ENCODE data around the gene SPPL2A. TPM values are rescaled to one million over a fixed set of nuclear protein-coding genes. Genes with fewer than 3 reads are reported as not detected.

The SPPL2A gene
- total and polyA plus RNA-seq, 2 donors = 50.7 to 55.6 TPM

DNA sequence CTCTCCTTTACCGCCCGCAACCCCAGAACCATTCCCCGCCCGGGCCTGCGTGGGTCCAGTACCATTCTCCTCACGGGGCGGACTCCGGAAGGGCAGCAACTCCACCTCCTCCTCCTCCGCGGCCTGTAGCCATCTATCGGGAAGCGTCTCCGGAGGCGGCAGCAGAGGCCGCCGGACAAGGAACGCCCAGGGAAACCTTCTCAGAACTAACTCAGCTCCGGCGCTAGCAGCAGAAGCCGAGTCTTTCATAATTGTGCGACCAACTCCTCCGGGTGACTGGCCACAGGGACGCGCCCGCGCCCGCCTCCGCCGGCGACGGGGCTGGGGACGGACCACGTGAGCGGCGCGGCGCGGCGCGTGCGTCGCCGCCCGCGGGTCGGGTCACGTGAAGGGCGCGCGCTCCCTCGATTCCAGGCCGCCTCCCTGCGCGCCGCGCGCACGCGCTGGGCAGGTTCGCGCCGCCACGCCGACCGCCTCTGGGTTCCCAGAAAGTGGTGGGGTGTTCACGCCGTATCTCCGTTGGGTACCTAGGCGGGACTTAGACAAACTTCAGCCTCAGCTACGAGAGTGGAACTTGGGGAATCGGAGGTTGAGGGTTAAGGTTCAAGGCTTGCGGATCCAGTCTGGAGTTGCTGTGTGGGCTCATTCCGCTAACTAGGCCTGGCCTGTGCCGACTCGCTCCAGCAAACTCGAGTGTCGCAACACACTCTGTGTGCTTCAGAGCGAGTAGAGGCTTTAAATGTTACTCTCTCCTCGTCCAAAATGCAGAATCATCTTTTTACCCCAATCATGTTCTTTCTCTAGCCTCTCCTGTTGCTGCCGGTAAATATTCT is 78.8 kb downstream of the SPPL2A start, which contains the start of gene TRPM7:
TSS of gene TRPM7 (minus strand) at position 329 of the 833 bp plus-strand sequence. CDS start at position 65, 264 bp downstream.
- Histone ChIP-seq H3K4me1 (ENCODE audit: control insufficient read depth in 2 of 2, insufficient read depth in 2 of 2, low read length in 2 of 2) (peaks cover 9% of the 10 kb centered on the region in 2 donors), H3K27ac (ENCODE audit: low read depth in 1 of 2, low read length in 1 of 2) (peak within 1 kb of the TSS; percentile 91 to 95), H3K4me3 (ENCODE audit: low read length in 2 of 2) (peak within 1 kb of the TSS; percentile 91 to 99), H3K36me3 (ENCODE audit: control insufficient read depth in 2 of 2, insufficient read depth in 2 of 2, low read length in 1 of 2) (peaks cover 2 to 4% of the 10 kb centered on the region in 2 donors), H3K27me3 (ENCODE audit: control insufficient read depth in 2 of 2, insufficient read depth in 1 of 2, low read length in 1 of 2) (no peaks in the 10 kb centered on the region), H3K9me3 (ENCODE audit: control insufficient read depth in 2 of 2, insufficient read depth in 1 of 2, low read length in 1 of 2) (no peaks in the 10 kb centered on the region)
- peak; percentile 72 to 93 (median 84) for DNase-seq (ENCODE audit: low read depth in 6 of 9, low spot score in 9 of 9)
- WGBS = under 1% methylated on average over 80 of the region's 80 CpGs

DNA sequence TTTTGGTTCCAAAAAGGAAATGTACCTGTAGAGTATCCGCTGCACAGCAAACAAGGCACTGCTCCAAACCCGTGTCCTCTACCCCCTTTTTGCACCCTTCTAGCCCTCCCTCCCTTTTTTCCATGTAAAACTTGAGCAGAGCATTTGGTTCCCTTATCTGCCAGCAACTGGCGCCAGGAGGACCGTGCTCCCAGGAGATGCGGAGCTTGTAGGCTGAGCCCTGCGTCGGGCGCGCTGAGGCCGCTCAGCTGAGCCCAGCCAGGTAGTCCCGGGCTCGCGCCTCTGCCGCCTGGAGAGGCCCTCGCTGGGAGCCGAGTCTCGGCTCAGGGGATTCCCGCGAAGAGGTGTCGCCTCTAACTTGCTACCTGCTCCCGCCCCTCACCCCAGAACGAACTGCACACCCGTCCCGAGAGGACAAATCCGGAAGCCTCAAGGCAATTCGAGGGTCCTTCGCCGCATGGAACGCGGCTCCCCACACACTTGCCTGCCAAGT is 79.5 kb downstream of the SPPL2A start:
- Histone ChIP-seq H3K36me3 (ENCODE audit: control insufficient read depth in 2 of 2, insufficient read depth in 2 of 2, low read length in 1 of 2) (peaks cover 2 to 4% of the 10 kb centered on the region in 2 donors), H3K4me3 (ENCODE audit: low read length in 2 of 2) (peak overlapping the region; percentile 91 to 99), H3K27ac (ENCODE audit: low read depth in 1 of 2, low read length in 1 of 2) (peak overlapping the region; percentile 88 to 95), H3K27me3 (ENCODE audit: control insufficient read depth in 2 of 2, insufficient read depth in 1 of 2, low read length in 1 of 2) (no peaks in the 10 kb centered on the region), H3K9me3 (ENCODE audit: control insufficient read depth in 2 of 2, insufficient read depth in 1 of 2, low read length in 1 of 2) (no peaks in the 10 kb centered on the region), H3K4me1 (ENCODE audit: control insufficient read depth in 2 of 2, insufficient read depth in 2 of 2, low read length in 2 of 2) (peaks cover 9% of the 10 kb centered on the region in 2 donors)
- WGBS = under 1% methylated on average over 30 of the region's 30 CpGs
- DNase-seq (ENCODE audit: low read depth in 6 of 9, low spot score in 9 of 9) = peak in 6 of 9 donors; percentile 11 to 73 (median 46)

DNA sequence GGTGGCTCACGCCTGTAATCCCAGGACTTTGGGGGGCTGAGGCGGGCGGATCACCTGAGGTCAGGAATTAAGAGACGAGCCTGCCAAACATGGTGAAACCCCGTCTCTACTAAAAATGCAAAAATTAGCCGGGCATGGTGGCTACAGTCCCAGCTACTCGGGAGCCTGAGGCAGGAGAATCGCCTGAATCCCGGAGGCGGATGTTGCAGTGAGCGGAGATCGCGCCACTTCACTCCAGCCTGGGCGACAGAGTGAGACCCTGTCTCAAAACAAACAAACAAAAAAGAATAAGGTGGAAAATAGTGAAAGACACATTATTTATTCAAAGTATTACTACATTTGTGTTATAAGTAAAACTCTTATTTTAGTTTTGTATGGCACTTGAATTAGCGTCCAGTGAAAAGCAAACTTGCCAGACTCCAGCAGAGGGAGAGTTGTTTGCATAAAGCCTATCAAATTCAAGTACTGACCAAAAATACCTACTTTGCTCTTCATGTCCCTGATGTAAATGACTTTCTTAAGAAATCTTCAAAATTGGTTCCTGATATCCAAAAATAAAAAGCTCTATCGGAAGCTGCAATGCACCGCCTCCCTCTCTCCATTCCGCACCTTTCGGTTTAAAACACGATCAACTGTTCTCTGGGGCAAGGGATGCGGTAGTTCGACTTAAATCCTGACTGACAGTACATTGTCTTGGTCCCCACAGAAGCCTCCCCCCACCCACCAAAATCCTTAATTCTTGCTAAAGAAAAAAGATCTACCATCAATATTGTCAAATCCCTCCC is 80.1 kb downstream of the SPPL2A start:
- H3K4me1 ChIP-seq (ENCODE audit: control insufficient read depth in 2 of 2, insufficient read depth in 2 of 2, low read length in 2 of 2) = peaks cover 9% of the 10 kb centered on the region in 2 donors
- 72% methylated on average over 22 of the region's 22 CpGs for WGBS
- H3K27ac ChIP-seq (ENCODE audit: low read depth in 1 of 2, low read length in 1 of 2) = no peak overlapping the region
- H3K4me3 ChIP-seq (ENCODE audit: low read length in 2 of 2) = peak overlapping the region; percentile 91 to 99
- no peak for DNase-seq (ENCODE audit: low read depth in 6 of 9, low spot score in 9 of 9)
- H3K27me3 ChIP-seq (ENCODE audit: control insufficient read depth in 2 of 2, insufficient read depth in 1 of 2, low read length in 1 of 2) = no peaks in the 10 kb centered on the region
- peaks cover 2 to 4% of the 10 kb centered on the region in 2 donors for H3K36me3 ChIP-seq (ENCODE audit: control insufficient read depth in 2 of 2, insufficient read depth in 2 of 2, low read length in 1 of 2)
- H3K9me3 ChIP-seq (ENCODE audit: control insufficient read depth in 2 of 2, insufficient read depth in 1 of 2, low read length in 1 of 2) = no peaks in the 10 kb centered on the region

DNA sequence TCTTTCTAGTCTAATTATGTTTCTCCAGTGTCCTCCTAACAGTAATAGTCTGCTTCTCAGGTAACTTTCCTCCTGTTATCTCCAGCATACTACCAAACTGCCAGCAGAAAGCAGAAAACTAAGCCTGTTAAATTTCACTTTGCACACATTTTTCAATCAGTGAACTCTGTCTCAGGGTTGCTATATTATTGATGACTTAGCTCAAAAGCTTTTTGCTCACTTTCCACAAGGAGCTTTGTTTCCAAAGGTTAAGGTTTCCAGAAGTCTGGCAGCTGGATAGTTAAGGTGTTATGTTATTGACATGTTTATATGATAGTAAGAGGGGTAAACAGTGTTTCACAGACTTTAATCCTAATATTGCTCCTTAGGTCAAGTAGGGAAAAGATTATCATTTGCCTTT is 84.0 kb downstream of the SPPL2A start:
- Histone ChIP-seq H3K4me3 (ENCODE audit: low read length in 2 of 2) (no peak overlapping the region), H3K9me3 (ENCODE audit: control insufficient read depth in 2 of 2, insufficient read depth in 1 of 2, low read length in 1 of 2) (no peaks in the 10 kb centered on the region), H3K4me1 (ENCODE audit: control insufficient read depth in 2 of 2, insufficient read depth in 2 of 2, low read length in 2 of 2) (peaks cover 9% of the 10 kb centered on the region in 2 donors), H3K27ac (ENCODE audit: low read depth in 1 of 2, low read length in 1 of 2) (no peak overlapping the region), H3K27me3 (ENCODE audit: control insufficient read depth in 2 of 2, insufficient read depth in 1 of 2, low read length in 1 of 2) (no peaks in the 10 kb centered on the region), H3K36me3 (ENCODE audit: control insufficient read depth in 2 of 2, insufficient read depth in 2 of 2, low read length in 1 of 2) (peaks cover 2 to 4% of the 10 kb centered on the region in 2 donors)
- DNase-seq (ENCODE audit: low read depth in 6 of 9, low spot score in 9 of 9) = no peak

DNA sequence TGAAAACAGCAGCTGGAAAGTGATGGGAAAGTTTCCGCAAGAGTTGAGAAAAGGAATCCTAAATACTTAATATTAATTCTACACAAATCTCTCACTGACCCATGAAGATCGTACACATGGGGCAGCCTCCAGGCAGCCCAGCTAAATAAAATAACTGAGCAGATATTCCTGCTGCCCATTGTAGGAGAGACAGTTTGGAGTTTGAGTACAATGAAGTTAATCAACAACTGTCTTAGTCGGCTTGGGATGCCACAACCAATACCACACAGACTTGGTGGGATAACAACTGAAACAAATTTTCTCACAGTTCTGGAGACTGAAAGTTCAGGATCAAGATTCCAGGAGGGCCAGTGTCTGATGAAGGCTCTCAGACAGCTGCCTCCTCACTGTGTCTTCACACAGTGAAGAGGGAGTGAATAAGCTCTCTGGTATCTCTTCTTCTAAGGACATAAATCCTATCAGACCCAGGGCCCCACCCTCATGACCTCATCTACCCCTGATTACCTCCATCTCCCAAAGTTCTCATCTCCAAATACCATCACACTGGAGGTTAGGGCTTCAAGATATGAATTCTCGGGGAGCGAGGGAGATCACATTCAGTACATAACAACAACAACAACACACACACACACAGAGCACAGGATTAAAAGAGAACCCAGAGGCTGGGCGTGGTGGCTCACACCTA is 88.6 kb downstream of the SPPL2A start:
- DNase-seq (ENCODE audit: low read depth in 6 of 9, low spot score in 9 of 9) = no peak
- H3K36me3 ChIP-seq (ENCODE audit: control insufficient read depth in 2 of 2, insufficient read depth in 2 of 2, low read length in 1 of 2) = peaks cover 0 to 9% of the 10 kb centered on the region in 2 donors
- no peaks in the 10 kb centered on the region for H3K4me1 ChIP-seq (ENCODE audit: control insufficient read depth in 2 of 2, insufficient read depth in 2 of 2, low read length in 2 of 2)
- H3K27ac ChIP-seq (ENCODE audit: low read depth in 1 of 2, low read length in 1 of 2) = no peak overlapping the region
- H3K27me3 ChIP-seq (ENCODE audit: control insufficient read depth in 2 of 2, insufficient read depth in 1 of 2, low read length in 1 of 2) = no peaks in the 10 kb centered on the region
- 96% methylated on average over 6 of the region's 6 CpGs for WGBS
- no peaks in the 10 kb centered on the region for H3K9me3 ChIP-seq (ENCODE audit: control insufficient read depth in 2 of 2, insufficient read depth in 1 of 2, low read length in 1 of 2)
- H3K4me3 ChIP-seq (ENCODE audit: low read length in 2 of 2) = no peak overlapping the region

DNA sequence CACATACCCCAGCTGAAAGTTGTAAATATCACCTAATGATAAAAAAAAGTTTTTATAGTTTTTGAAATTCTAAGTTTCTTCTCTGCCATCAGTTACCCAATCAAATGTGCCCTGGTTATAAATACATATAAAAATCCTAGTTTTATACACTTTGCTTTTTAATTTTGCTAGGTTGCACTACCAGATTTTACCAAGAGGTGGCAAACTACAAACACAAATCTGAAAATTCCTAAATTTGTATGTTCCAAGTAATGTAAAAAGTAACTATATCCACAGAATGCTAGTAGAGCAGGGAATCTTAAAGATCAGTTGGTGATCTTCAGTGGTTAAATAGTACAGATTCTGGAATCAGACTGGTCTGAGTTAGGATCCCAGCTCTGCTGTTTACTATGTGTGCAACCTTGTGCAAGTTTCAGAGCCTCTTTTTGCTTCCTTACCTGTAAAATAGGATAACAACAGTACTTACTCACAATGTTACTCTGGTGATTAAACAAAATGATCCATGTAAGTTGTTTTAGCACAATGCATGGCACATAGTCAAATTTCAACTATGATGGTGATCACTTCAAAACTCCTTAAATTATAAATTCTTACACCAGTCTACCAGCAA is 89.9 kb downstream of the SPPL2A start:
- Histone ChIP-seq H3K36me3 (ENCODE audit: control insufficient read depth in 2 of 2, insufficient read depth in 2 of 2, low read length in 1 of 2) (peaks cover 0 to 12% of the 10 kb centered on the region in 2 donors), H3K27me3 (ENCODE audit: control insufficient read depth in 2 of 2, insufficient read depth in 1 of 2, low read length in 1 of 2) (no peaks in the 10 kb centered on the region), H3K4me1 (ENCODE audit: control insufficient read depth in 2 of 2, insufficient read depth in 2 of 2, low read length in 2 of 2) (no peaks in the 10 kb centered on the region), H3K27ac (ENCODE audit: low read depth in 1 of 2, low read length in 1 of 2) (no peak overlapping the region), H3K4me3 (ENCODE audit: low read length in 2 of 2) (no peak overlapping the region), H3K9me3 (ENCODE audit: control insufficient read depth in 2 of 2, insufficient read depth in 1 of 2, low read length in 1 of 2) (no peaks in the 10 kb centered on the region)
- DNase-seq (ENCODE audit: low read depth in 6 of 9, low spot score in 9 of 9) = peak in 5 of 9 donors; percentile 3 to 47 (median 24)

DNA sequence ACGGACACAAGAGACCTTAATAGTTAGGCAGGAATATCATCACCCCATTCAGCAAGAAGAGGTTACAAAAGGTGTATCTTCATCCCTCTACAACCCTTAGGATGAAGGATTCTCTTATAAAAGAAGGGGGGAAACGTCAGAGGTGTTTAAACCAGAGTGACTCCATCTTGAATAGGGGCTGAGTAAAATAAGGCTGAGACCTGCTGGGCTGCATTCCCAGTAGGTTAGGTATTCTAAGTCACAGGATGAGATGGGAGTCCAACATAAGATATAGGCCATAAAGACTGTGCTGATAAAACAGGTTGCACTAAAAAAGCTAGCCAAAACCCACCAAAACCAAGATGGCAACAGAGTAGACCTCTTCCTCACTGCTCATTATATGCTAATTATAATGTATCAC is 95.4 kb downstream of the SPPL2A start:
- no peaks in the 10 kb centered on the region for H3K4me1 ChIP-seq (ENCODE audit: control insufficient read depth in 2 of 2, insufficient read depth in 2 of 2, low read length in 2 of 2)
- no peaks in the 10 kb centered on the region for H3K9me3 ChIP-seq (ENCODE audit: control insufficient read depth in 2 of 2, insufficient read depth in 1 of 2, low read length in 1 of 2)
- no peaks in the 10 kb centered on the region for H3K27me3 ChIP-seq (ENCODE audit: control insufficient read depth in 2 of 2, insufficient read depth in 1 of 2, low read length in 1 of 2)
- peaks cover 0 to 17% of the 10 kb centered on the region in 2 donors for H3K36me3 ChIP-seq (ENCODE audit: control insufficient read depth in 2 of 2, insufficient read depth in 2 of 2, low read length in 1 of 2)
- no peak for DNase-seq (ENCODE audit: low read depth in 6 of 9, low spot score in 9 of 9)
- no peak overlapping the region for H3K4me3 ChIP-seq (ENCODE audit: low read length in 2 of 2)
- 97% methylated on average over 2 of the region's 2 CpGs for WGBS
- no peak overlapping the region for H3K27ac ChIP-seq (ENCODE audit: low read depth in 1 of 2, low read length in 1 of 2)

DNA sequence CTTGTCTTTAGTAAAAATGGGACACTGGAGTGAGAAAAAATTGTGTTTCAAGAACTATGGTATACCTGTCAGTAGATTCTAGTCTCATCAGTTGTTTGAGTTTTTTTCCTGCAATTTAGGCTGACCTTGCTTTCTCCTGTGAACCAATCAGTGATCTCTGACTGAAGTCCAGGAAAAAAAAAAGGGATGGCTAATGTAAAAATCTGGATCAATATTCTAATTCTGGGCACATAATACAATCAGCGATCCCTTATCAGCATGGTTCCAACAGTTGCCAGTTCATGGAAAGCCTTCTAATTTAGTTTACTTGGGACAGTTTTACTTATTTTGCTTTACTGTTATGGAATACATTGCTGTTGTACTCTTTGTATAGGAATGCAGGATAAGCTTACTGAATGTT is 95.9 kb downstream of the SPPL2A start:
- Histone ChIP-seq H3K36me3 (ENCODE audit: control insufficient read depth in 2 of 2, insufficient read depth in 2 of 2, low read length in 1 of 2) (peaks cover 0 to 19% of the 10 kb centered on the region in 2 donors), H3K4me1 (ENCODE audit: control insufficient read depth in 2 of 2, insufficient read depth in 2 of 2, low read length in 2 of 2) (no peaks in the 10 kb centered on the region), H3K9me3 (ENCODE audit: control insufficient read depth in 2 of 2, insufficient read depth in 1 of 2, low read length in 1 of 2) (no peaks in the 10 kb centered on the region), H3K4me3 (ENCODE audit: low read length in 2 of 2) (no peak overlapping the region), H3K27me3 (ENCODE audit: control insufficient read depth in 2 of 2, insufficient read depth in 1 of 2, low read length in 1 of 2) (no peaks in the 10 kb centered on the region), H3K27ac (ENCODE audit: low read depth in 1 of 2, low read length in 1 of 2) (no peak overlapping the region)
- 97% methylated on average over 1 of the region's 1 CpG for WGBS
- DNase-seq (ENCODE audit: low read depth in 6 of 9, low spot score in 9 of 9) = no peak
